C4-2B (cell line): ENCODE results near the gene ISYNA1.

Experiments
- CTCF ChIP-seq: fragments of 450-650 bp; conservative IDR thresholded peaks from 2 replicates; pipeline ENCODE4 v1.5.1; 2017; ENCODE audit warnings: mild to moderate bottlenecking
- ZFX ChIP-seq: fragments of 450-650 bp; IDR thresholded peaks from 2 replicates; pipeline ENCODE4 v1.6.1; 2017

DNA sequence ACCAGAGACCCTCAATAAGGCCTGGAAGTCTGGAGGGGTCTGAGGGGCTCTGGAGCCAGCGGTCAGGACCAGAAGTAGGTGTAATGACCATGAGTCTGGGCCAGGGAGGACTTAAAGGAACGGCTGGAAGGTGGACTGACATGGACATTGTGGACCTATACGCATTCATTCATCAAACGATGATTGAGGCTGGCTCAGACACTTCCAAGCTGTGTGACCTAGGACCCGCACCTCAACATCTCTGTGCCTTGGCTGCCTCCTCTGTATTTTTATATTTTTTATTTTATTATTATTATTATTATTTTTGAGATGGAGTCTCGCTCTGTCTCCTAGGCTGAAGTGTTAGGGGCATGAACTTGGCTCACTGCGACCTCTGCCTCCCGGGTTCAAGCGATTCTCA, 31.2 kb downstream of the ISYNA1 start:
- TF ChIP-seq CTCF (no peak), ZFX (no peak)
